OCI-LY3 (cell line): Measurements from ENCODE around the gene SSX2IP.

Experiments used
- H2AFZ ChIP-seq: fragments of 200-600, 300-600 bp; shearing (Covaris generic); 2 replicates; pipeline ENCODE4 v1.6.0; 2014; ENCODE audit warnings: antibody characterized with exemption, low read depth, low read length
- H3K27ac ChIP-seq: fragments of 200-600, 300-600 bp; sonication (generic); 2 replicates; pipeline ENCODE4 v1.5.1; 2014; ENCODE audit warnings: mild to moderate bottlenecking, low read length, moderate library complexity, mixed read lengths
- H3K27me3 ChIP-seq: fragments of 200-600, 300-600 bp; sonication (generic); 2 replicates; pipeline ENCODE4 v1.6.1; 2014; ENCODE audit warnings: low read depth, low read length, mixed read lengths
- H3K36me3 ChIP-seq: fragments of 200-600, 300-600 bp; sonication (generic); replicated peaks from 2 replicates; pipeline ENCODE3; 2014; ENCODE audit warnings: low read depth, low read length, mixed read lengths
- H3K4me1 ChIP-seq: fragments of 300-600, 200-600 bp; sonication (generic); 2 replicates; pipeline ENCODE4 v1.6.1; 2014; ENCODE audit warnings: low read length, mixed read lengths
- H3K4me2 ChIP-seq: fragments of 200-600, 300-600 bp; sonication (generic); 2 replicates; pipeline ENCODE4 v1.6.1; 2014; ENCODE audit warnings: low read length, mixed read lengths
- H3K4me3 ChIP-seq: fragments of 300-600, 200-600 bp; sonication (generic); 2 replicates; pipeline ENCODE4 v1.5.1; 2014; ENCODE audit warnings: antibody characterized with exemption, mild to moderate bottlenecking, low read length, moderate library complexity
- H3K79me2 ChIP-seq: fragments of 300-600, 200-600 bp; shearing (Covaris generic); 2 replicates; pipeline ENCODE4 v1.6.1; 2014; ENCODE audit warnings: mild to moderate bottlenecking, low read length, mixed read lengths
- H3K9ac ChIP-seq: fragments of 300-600, 200-600 bp; shearing (Covaris generic); 2 replicates; pipeline ENCODE4 v1.6.0; 2014; ENCODE audit warnings: mild to moderate bottlenecking, low read length, moderate library complexity
- H3K9me3 ChIP-seq: fragments of 200-600, 300-600 bp; shearing (Covaris generic); 2 replicates; pipeline ENCODE4 v1.6.1; 2014; ENCODE audit warnings: low read length, mixed read lengths; ENCODE audit not compliant: insufficient read depth
- H4K20me1 ChIP-seq: fragments of 200-600, 300-600 bp; sonication (generic); 2 replicates; pipeline ENCODE4 v1.6.1; 2016; ENCODE audit warnings: low read length, mixed read lengths; ENCODE audit not compliant: insufficient read depth
- EZH2phosphoT487 ChIP-seq: fragments of 200-600 bp; shearing (Covaris generic); IDR thresholded peaks from 2 replicates; pipeline ENCODE4 v1.6.1; 2018; ENCODE audit warnings: antibody characterized with exemption, mixed run types, low read depth
- TF ChIP-seq, protein P1 (sequence below): fragments of 200-600, 300-600 bp; sonication (generic); IDR thresholded peaks from 2 replicates; pipeline ENCODE4 v1.5.1; 2014; ENCODE audit warnings: antibody characterized with exemption, low read length, low read depth

SSX2IP gene

DNA sequence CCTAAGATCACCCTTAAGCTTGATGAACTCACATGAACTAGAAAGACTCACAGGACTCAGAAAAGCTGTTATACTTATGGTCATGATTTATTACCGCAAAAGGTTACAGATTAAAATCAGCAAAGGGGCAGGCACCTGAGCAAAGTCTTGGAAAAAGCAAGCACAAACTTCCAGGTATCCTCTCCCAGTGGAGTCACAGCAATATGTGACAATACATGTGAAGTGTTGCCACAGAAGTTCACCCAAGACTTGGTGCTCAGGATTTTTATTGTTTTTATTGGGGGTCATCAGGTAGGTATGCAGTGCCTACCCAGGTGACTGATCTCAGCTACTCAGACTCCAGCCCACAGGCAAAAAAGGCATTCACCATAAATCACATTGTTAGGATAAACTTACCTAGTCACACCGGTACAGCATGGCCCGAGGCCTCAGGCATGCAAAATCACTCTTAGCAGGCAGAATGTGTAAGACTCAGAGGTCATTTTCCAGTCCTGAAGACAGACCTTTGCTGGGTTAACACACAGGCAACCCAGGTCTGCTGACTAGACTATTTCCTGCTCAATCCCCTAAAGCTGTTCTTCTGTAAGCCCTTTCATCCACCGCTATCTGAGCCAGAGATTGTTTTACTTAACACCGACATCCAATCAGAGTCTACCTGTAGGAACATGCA lies 55.6 kb downstream of the SSX2IP start:
- H3K4me1 ChIP-seq, result no peaks in the 10 kb centered on the region
- no peak overlapping the region for H3K4me2 ChIP-seq
- no peaks in the 10 kb centered on the region for H3K79me2 ChIP-seq
- no peaks in the 10 kb centered on the region for H3K27me3 ChIP-seq
- H3K4me3 ChIP-seq, result no peak overlapping the region
- no peaks in the 10 kb centered on the region for H4K20me1 ChIP-seq
- no peak for TF ChIP-seq EZH2phosphoT487
- TF ChIP-seq, protein P1, sequence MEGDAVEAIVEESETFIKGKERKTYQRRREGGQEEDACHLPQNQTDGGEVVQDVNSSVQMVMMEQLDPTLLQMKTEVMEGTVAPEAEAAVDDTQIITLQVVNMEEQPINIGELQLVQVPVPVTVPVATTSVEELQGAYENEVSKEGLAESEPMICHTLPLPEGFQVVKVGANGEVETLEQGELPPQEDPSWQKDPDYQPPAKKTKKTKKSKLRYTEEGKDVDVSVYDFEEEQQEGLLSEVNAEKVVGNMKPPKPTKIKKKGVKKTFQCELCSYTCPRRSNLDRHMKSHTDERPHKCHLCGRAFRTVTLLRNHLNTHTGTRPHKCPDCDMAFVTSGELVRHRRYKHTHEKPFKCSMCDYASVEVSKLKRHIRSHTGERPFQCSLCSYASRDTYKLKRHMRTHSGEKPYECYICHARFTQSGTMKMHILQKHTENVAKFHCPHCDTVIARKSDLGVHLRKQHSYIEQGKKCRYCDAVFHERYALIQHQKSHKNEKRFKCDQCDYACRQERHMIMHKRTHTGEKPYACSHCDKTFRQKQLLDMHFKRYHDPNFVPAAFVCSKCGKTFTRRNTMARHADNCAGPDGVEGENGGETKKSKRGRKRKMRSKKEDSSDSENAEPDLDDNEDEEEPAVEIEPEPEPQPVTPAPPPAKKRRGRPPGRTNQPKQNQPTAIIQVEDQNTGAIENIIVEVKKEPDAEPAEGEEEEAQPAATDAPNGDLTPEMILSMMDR, result no peak
- H3K36me3 ChIP-seq, result no peaks in the 10 kb centered on the region
- no peak overlapping the region for H3K27ac ChIP-seq
- no peaks in the 10 kb centered on the region for H3K9me3 ChIP-seq
- H3K9ac ChIP-seq, result no peak overlapping the region
- no peak overlapping the region for H2AFZ ChIP-seq

DNA sequence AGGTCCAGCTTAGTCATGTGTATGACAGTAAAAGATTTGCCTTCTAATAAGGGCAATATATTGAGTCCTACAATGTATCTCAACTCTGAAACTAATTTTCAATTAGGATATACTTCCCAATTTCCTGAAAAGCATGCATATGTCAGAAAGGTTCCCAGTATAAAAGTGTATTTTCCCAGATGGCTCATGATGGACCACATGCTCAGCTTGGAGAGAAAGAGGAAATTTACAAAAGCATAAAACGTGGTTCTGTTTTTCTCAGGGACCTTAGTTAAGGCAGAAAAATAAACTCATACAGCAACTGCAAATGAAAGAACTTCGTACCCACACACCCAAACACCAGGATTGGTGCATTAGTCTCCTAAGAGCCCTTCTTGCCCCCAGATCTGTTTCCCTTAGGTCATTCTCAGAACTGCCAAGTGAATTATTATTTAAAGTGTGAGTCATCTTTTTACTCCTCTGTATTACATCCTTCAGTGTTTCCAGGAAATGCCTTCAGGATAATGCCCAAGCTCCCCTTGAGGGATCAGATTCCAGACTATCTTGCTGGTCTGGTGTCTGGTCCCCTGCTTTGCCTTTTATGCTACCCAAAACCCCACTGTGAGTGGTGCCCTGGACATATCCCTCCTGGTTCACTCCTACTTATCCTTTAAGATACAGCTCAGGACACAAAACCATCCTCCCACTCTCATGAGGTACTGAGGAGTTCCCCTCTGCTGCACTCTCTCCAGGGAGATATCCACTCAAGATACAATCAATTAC lies 57.4 kb downstream of the SSX2IP start:
- H2AFZ ChIP-seq, result no peak overlapping the region
- H3K27ac ChIP-seq, result no peak overlapping the region
- no peaks in the 10 kb centered on the region for H4K20me1 ChIP-seq
- H3K36me3 ChIP-seq, result no peaks in the 10 kb centered on the region
- H3K9me3 ChIP-seq, result no peaks in the 10 kb centered on the region
- TF ChIP-seq EZH2phosphoT487, result no peak
- TF ChIP-seq, protein P1, result no peak
- no peaks in the 10 kb centered on the region for H3K79me2 ChIP-seq
- H3K27me3 ChIP-seq, result no peaks in the 10 kb centered on the region
- no peak overlapping the region for H3K9ac ChIP-seq
- H3K4me1 ChIP-seq, result peaks cover 8% of the 10 kb centered on the region
- no peak overlapping the region for H3K4me3 ChIP-seq
- H3K4me2 ChIP-seq, result no peak overlapping the region

DNA sequence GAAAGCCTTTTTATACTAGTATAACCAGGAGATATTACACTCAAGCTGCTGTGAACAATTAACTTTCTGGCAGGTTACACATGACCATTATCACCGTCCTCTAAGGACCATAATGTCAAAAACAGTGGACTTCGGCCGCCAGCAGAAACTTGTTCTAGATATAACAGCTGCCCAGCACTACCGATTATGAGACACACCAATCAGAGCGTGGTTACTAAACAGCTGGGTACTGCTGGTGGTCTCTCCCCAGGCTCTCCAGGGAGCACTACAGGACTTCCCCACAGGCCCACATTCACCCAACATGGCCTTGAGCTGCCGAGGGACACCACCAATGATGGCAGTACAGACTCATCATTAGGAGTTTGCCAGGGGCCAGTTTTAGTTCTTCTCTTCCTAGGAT lies 58.1 kb downstream of the SSX2IP start:
- H3K4me2 ChIP-seq, result no peak overlapping the region
- H3K27ac ChIP-seq, result no peak overlapping the region
- H4K20me1 ChIP-seq, result no peaks in the 10 kb centered on the region
- TF ChIP-seq EZH2phosphoT487, result no peak
- TF ChIP-seq, protein P1, result no peak
- no peaks in the 10 kb centered on the region for H3K27me3 ChIP-seq
- H3K9ac ChIP-seq, result no peak overlapping the region
- no peaks in the 10 kb centered on the region for H3K9me3 ChIP-seq
- H3K79me2 ChIP-seq, result no peaks in the 10 kb centered on the region
- H3K36me3 ChIP-seq, result no peaks in the 10 kb centered on the region
- no peak overlapping the region for H3K4me3 ChIP-seq
- no peak overlapping the region for H2AFZ ChIP-seq
- peaks cover 8% of the 10 kb centered on the region for H3K4me1 ChIP-seq

DNA sequence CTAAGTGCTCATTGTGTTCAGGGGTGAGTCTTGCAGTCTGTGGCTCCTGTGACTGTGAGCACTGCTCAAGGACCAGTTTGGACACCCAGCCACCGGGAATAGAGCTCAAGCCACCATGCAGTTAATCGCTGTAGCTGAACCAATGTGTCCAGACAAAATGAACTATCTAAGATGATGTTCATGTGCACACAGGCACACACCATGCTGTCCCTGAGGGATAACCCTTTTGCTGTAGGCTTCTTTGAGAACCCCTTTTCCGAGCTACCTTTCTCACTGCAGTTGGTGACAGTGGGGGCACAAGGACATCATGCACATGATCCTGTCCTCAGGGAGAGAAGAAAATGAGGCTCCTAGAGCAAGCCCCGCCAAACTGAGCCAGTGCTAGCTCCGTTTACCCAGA lies 65.4 kb downstream of the SSX2IP start:
- Histone ChIP-seq H3K79me2 (no peaks in the 10 kb centered on the region), H3K36me3 (no peaks in the 10 kb centered on the region), H3K4me3 (no peak overlapping the region), H3K4me2 (no peak overlapping the region), H3K9me3 (no peaks in the 10 kb centered on the region), H3K27me3 (no peaks in the 10 kb centered on the region), H3K9ac (no peak overlapping the region), H2AFZ (no peak overlapping the region), H3K27ac (no peak overlapping the region), H3K4me1 (peaks cover 12% of the 10 kb centered on the region), H4K20me1 (no peaks in the 10 kb centered on the region)
- TF ChIP-seq EZH2phosphoT487, result no peak
- TF ChIP-seq, protein P1, result no peak
